ENCODE measurements around the gene XBP1. TPM values are rescaled to one million over a fixed set of nuclear protein-coding genes. Genes with fewer than 3 reads are reported as not detected.
"Not testable (repeated sequence)": the region's sequence is repeated elsewhere in the genome, so short reads cannot be mapped to it uniquely, and the experiment has no call there.

XBP1 gene
- total RNA-seq, 2 experiments from 2014 or later, result 35.8 to 118 TPM

GRCh38 chr22:28829358-28830181 lies 29.2 kb upstream of the XBP1 start:
- Histone ChIP-seq H3K36me3 (ENCODE audit: insufficient read depth, low read length) (no peaks in the 10 kb centered on the region), H2AFZ (ENCODE audit: low read length) (no peak overlapping the region), H3K27ac (ENCODE audit: low read depth, low read length, poor library complexity, severe bottlenecking) (no peak overlapping the region), H3K9me3 (ENCODE audit: low read length) (no peaks in the 10 kb centered on the region), H3K4me1 (ENCODE audit: insufficient read depth, low read length, poor library complexity, severe bottlenecking) (peaks cover 5% of the 10 kb centered on the region), H3K4me2 (ENCODE audit: low read length) (no peak overlapping the region), H3K79me2 (ENCODE audit: insufficient read depth, low read depth, low read length) (no peaks in the 10 kb centered on the region), H3K4me3 (ENCODE audit: low read depth, low read length, poor library complexity, severe bottlenecking) (no peak overlapping the region), H3K9me2 (ENCODE audit: insufficient read depth, low read length) (no peaks in the 10 kb centered on the region), H4K20me1 (ENCODE audit: insufficient read depth, low read length) (no peaks in the 10 kb centered on the region)
- ChIA-PET CTCF (ENCODE audit: unreplicated experiment) (no interaction called here), POLR2A (interaction anchor here (0.6 to 1.2 kb wide), 3 partner anchors 41 to 228 kb away, joined by 3 to 7 read pairs (median 3); no protein-coding TSS in a partner anchor)
- no TSS peak for BruUV-seq (replicated peaks)
- TF ChIP-seq EZH2phosphoT487 (IDR thresholded peaks at IDR 0.05; ENCODE audit: borderline replicate concordance, low read depth, low read length) (no peak), CTCF (conservative IDR thresholded peaks at IDR 0.05; ENCODE audit: low read length) (peak; percentile 99)
- DNase-seq (ENCODE audit: low spot score), result peak; percentile 84
- intact Hi-C loops (cut with micrococcal nuclease; ENCODE audit: unreplicated experiment), result loop anchor here (1.0 to 10.0 kb wide), 3 partner anchors 37 to 229 kb away; partner anchors contain the start of gene CCDC117

- Histone ChIP-seq H3K79me2 (ENCODE audit: insufficient read depth, low read depth, low read length) (no peaks in the 10 kb centered on the region), H4K20me1 (ENCODE audit: insufficient read depth, low read length) (no peaks in the 10 kb centered on the region), H3K9me2 (ENCODE audit: insufficient read depth, low read length) (no peaks in the 10 kb centered on the region), H3K4me2 (ENCODE audit: low read length) (no peak overlapping the region), H2AFZ (ENCODE audit: low read length) (no peak overlapping the region), H3K27ac (ENCODE audit: low read depth, low read length, poor library complexity, severe bottlenecking) (no peak overlapping the region), H3K4me1 (ENCODE audit: insufficient read depth, low read length, poor library complexity, severe bottlenecking) (peaks cover 29% of the 10 kb centered on the region), H3K36me3 (ENCODE audit: insufficient read depth, low read length) (no peaks in the 10 kb centered on the region), H3K9me3 (ENCODE audit: low read length) (no peaks in the 10 kb centered on the region), H3K4me3 (ENCODE audit: low read depth, low read length, poor library complexity, severe bottlenecking) (no peak overlapping the region)
- no TSS peak for BruUV-seq (replicated peaks)
- DNase-seq (ENCODE audit: low spot score), result no peak
- ChIA-PET POLR2A (no interaction called here), CTCF (ENCODE audit: unreplicated experiment) (interaction anchor here (0.6 kb wide), 1 partner anchor 23 kb away, joined by 9 read pairs; no protein-coding TSS in a partner anchor)
- TF ChIP-seq EZH2phosphoT487 (IDR thresholded peaks at IDR 0.05; ENCODE audit: borderline replicate concordance, low read depth, low read length) (no peak), CTCF (conservative IDR thresholded peaks at IDR 0.05; ENCODE audit: low read length) (no peak)
- intact Hi-C loops (cut with micrococcal nuclease; ENCODE audit: unreplicated experiment), result loop anchor here (10.0 kb wide), 1 partner anchor 52 kb away; the partner anchor contains the start of gene CCDC117
Observed at GRCh38 chr22:28826921-28827320, 26.6 kb upstream of the XBP1 start.

GRCh38 chr22:28826430-28826829 lies 26.1 kb upstream of the XBP1 start:
- H3K79me2 ChIP-seq (ENCODE audit: insufficient read depth, low read depth, low read length); DNase-seq (ENCODE audit: low spot score); H3K27ac ChIP-seq (ENCODE audit: low read depth, low read length, poor library complexity, severe bottlenecking); H3K4me2 ChIP-seq (ENCODE audit: low read length); H3K9me2 ChIP-seq (ENCODE audit: insufficient read depth, low read length); H4K20me1 ChIP-seq (ENCODE audit: insufficient read depth, low read length); BruUV-seq (replicated peaks); POLR2A ChIA-PET; H2AFZ ChIP-seq (ENCODE audit: low read length); H3K4me3 ChIP-seq (ENCODE audit: low read depth, low read length, poor library complexity, severe bottlenecking); H3K9me3 ChIP-seq (ENCODE audit: low read length); CTCF ChIA-PET (ENCODE audit: unreplicated experiment); H3K36me3 ChIP-seq (ENCODE audit: insufficient read depth, low read length): not testable (repeated sequence)
- H3K4me1 ChIP-seq (ENCODE audit: insufficient read depth, low read length, poor library complexity, severe bottlenecking), result peaks cover 34% of the 10 kb centered on the region
- intact Hi-C loops (cut with micrococcal nuclease; ENCODE audit: unreplicated experiment), result loop anchor here (10.0 kb wide), 1 partner anchor 52 kb away; the partner anchor contains the start of gene CCDC117

GRCh38 chr22:28824455-28824854 lies 24.1 kb upstream of the XBP1 start:
- H3K9me3 ChIP-seq (ENCODE audit: low read length); H3K79me2 ChIP-seq (ENCODE audit: insufficient read depth, low read depth, low read length); CTCF ChIA-PET (ENCODE audit: unreplicated experiment); H4K20me1 ChIP-seq (ENCODE audit: insufficient read depth, low read length); H3K9me2 ChIP-seq (ENCODE audit: insufficient read depth, low read length); H3K4me2 ChIP-seq (ENCODE audit: low read length); H3K4me3 ChIP-seq (ENCODE audit: low read depth, low read length, poor library complexity, severe bottlenecking); POLR2A ChIA-PET; BruUV-seq (replicated peaks); H3K36me3 ChIP-seq (ENCODE audit: insufficient read depth, low read length); DNase-seq (ENCODE audit: low spot score); H2AFZ ChIP-seq (ENCODE audit: low read length); H3K27ac ChIP-seq (ENCODE audit: low read depth, low read length, poor library complexity, severe bottlenecking): not testable (repeated sequence)
- H3K4me1 ChIP-seq (ENCODE audit: insufficient read depth, low read length, poor library complexity, severe bottlenecking), result peaks cover 38% of the 10 kb centered on the region
- intact Hi-C loops (cut with micrococcal nuclease; ENCODE audit: unreplicated experiment), result loop anchor here (10.0 kb wide), 1 partner anchor 50 kb away; the partner anchor contains the start of gene CCDC117
